GM13976 (cell line): Measurements from ENCODE around the gene CPD.
A peak's percentile ranks its signal among the peaks of the same experiment; 100 is the strongest.

Source experiments
- DNase-seq: peaks from one replicate; pipeline ENCODE4 v3.0.0; 2012; ENCODE audit warnings: low spot score
- CTCF ChIP-seq: IDR thresholded peaks from 2 replicates; pipeline ENCODE4 v1.5.1; 2012; ENCODE audit warnings: borderline replicate concordance, mild to moderate bottlenecking; ENCODE audit not compliant: insufficient read depth; ENCODE audit errors: extremely low read depth, missing control alignments, control extremely low read depth
- in situ Hi-C: fragments of 300-500 bp; cut with MboI; formaldehyde crosslinking; loops from one replicate; pipeline ENCODE4 v1.12.0; 2022; ENCODE audit warnings: low sequenced_read_pairs, mixed read lengths, inconsistent platforms; ENCODE audit not compliant: unreplicated experiment

CPD gene

GRCh38 chr17:30366536-30366935 lies 12.2 kb upstream of the CPD start:
- TF ChIP-seq CTCF: no peak
- no peak for DNase-seq
- in situ Hi-C loops: no loop called here

DNA sequence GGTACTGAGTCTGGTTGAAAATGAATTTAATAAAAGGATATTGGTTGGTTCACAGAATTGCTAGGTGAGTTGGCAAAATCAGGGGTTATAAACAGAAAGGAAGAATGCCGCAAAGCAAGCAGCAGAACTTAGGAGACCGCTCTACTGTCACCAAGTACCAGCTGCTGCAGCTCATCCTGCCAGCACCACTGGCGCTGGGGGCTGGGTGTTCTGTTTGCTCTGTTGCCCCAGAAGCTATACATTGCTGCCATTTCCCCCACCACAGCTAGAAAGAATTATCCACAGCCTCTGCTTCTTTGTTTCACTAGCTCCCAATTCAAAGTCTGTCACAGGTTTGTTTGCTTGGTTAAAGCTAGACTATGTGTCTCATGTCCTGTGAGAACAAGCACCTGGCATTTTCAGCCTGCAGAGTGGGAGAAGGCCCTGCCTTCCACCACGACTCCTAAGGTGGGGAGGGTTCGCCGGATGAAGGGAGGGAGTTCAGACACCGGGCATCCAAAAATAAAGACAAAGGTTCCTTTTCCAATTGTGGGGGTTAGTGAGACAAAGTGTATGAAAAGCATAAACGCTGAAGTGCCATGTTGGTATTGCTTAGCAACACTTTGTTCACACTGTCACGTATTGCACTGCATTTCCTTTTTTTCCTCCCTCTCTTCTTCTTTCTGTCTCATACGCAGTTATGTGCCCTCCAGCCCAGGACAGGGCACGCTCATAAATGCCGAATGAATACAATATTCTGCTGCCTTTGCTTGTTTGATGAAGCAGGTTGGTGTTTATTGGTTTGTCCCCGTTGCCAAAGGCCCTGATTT lies 9.6 kb upstream of the CPD start:
- no peak for TF ChIP-seq CTCF
- no peak for DNase-seq
- in situ Hi-C loops: no loop called here

DNA sequence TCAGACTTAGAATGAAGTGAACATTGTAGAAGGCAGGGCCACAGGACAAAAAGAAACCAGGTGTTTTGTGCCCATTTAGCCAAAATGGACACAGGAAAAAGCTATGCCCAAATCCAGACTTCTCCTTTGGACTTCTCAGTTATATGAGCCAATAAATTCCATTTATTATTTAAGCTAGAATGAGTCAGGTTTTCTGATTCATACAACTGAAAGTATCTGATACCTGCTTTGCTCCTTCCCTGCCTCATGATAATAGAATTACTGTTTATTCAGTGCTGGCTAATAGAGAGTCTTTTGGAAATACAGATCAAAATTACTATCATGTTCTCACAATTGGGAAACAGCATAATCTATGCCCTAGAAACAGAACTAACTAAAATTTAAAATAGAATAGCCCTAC lies 8.7 kb upstream of the CPD start:
- no peak for TF ChIP-seq CTCF
- in situ Hi-C loops: no loop called here
- DNase-seq: no peak

DNA sequence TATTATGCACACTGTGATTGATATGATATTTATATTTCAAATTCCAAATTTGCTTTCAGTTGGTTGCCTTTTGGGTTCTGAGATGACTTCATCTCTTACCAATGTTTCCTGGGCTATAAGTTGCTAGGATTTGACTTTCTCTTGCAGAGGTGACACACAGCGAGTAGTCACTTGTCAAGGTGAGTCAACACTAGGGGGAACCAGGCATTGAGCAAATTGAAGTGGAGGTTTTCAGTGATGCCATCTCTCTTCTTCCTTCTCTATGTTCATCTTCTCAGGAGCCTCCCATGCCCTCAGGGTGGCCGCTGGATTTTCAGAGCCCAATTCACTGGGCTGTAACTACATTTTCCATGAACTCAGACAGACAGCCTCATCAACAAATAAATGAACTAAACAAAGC lies 6.0 kb upstream of the CPD start:
- in situ Hi-C loops: no loop called here
- no peak for TF ChIP-seq CTCF
- DNase-seq: no peak

DNA sequence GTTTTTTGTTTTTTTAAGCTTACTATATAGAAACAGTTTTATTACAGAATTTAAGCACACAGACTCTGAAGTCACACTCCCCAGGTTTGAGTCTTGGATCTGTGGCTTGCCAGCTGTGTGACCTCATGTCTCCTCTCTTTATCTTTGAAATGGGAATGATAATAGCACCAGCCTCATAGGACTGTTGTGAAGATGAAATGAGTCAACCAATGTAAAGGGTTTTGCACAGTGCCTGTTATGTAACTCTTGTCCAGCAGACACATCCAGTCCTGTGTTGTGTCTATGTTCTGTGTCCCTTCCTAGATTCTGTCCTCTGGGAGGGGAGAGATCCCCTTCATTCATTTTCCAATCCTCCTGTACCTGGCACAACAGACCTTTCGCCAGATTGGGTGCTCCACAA lies 3.1 kb upstream of the CPD start:
- DNase-seq: no peak
- in situ Hi-C loops: no loop called here
- no peak for TF ChIP-seq CTCF

- peak; percentile 40 for DNase-seq
- no peak for TF ChIP-seq CTCF
- in situ Hi-C loops: no loop called here
Measured at GRCh38 chr17:30376621-30377452, 1.9 kb upstream of the CPD start.
